Left forelimb (tissue), 1 donor: ENCODE measurements around the gene SHLD1.

Experiments
- DNase-seq: peaks from one replicate; pipeline ENCODE4 v3.0.0-alpha.2; 2018; ENCODE audit warnings: low spot score

SHLD1 gene

GRCh38 chr20:5893052-5893451 is 142.9 kb downstream of the SHLD1 start:
- no peak for DNase-seq

- DNase-seq, result no peak
These were observed 143.4 kb downstream of the SHLD1 start for GRCh38 chr20:5893621-5894020.

DNA sequence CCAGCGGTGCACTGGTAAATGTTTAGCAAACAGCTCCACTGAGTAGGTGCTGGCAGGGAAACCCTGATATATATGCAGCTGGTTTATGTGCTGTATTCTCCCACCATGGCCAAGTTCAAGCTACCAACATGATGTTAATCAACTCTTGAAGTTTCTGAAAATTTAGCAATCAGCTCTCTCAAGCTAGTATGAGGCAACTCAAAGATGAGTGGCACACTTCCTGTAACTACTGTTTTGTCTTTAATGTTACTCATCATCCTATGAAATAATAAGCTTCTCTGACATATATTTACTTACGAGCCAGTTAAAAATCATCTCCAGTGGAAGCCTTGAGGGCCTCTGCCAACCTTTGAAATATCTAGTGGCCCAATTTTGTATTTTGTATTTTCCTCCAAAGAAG is 145.4 kb downstream of the SHLD1 start:
- no peak for DNase-seq

- no peak for DNase-seq
These were observed 149.2 kb downstream of the SHLD1 start for GRCh38 chr20:5899444-5899843.

- DNase-seq, result no peak
These were observed 150.7 kb downstream of the SHLD1 start for GRCh38 chr20:5900908-5901307.

DNA sequence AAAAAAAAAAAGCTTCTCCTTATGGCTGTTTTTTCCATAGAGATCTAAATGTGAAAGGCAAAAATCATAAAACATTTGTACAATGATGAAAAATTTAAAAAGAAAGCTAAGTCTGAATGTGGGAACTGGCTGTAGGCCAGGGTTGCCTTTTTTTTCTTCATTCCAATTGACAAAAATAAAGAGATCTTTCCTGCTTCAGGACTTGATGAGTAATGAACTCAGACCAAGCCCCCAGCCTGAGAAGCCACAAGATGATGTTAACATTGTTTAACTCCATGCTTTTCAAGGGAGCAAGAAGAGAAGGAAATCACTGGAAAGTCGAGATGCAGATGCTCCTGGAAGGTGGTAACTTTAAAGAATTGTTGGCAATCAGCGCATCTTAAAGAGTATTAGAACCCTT is 158.8 kb downstream of the SHLD1 start:
- DNase-seq, result no peak

DNA sequence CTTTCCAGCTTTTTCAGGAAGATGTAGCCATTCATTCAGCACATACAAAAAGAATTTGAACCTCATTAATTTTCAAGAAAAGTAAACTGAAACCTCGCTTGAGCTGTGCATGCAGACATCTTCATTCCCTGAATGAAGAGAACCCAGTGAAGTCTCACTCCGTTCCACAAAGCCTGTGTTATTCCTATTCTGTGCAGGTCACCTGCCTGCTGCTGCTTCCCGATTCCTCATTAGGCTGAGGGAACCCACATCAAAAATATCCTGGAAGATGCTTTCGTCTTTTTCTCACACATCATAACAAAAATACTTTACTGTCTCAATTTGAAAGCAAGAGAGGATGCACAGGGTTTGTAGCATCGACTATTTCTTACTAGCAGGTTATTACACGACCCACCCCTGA is 160.0 kb downstream of the SHLD1 start:
- DNase-seq, result no peak

DNA sequence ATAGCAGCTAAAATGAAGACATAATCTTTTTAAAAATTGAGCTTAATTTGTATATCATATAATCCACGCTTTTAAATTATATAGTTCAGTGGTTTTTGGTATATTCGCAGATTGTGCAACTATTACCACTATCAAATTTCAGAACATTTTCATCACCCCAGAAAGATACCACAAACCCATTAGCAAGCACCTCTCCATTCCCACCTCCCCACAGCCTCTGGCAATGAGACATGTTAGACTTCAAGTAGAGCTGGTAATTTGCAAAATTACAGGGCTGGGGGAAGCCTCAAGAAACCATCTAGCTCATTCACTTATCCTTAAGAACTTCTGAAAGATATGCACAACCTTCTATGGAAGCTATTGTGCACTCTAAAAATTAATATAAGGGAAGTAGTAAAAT is 163.0 kb downstream of the SHLD1 start:
- DNase-seq, result no peak
